ENCODE data around the gene HHIPL1.

The HHIPL1 gene

GRCh38 chr14:99717682-99718013 is 72.7 kb downstream of the HHIPL1 start:
- H3K27ac ChIP-seq, result no peak overlapping the region
- no peak overlapping the region for H3K4me3 ChIP-seq
- H3K9me3 ChIP-seq (ENCODE audit: low read depth, low read length), result no peaks in the 10 kb centered on the region
- no peak overlapping the region for H3K9ac ChIP-seq (ENCODE audit: insufficient read length)
- DNase-seq (ENCODE audit: low read depth, low spot score), result no peak
- TF ChIP-seq POLR2AphosphoS5 (IDR thresholded peaks at IDR 0.05; ENCODE audit: borderline replicate concordance, low read depth, low read length), result no peak
- no peak for TF ChIP-seq FOXP2 (optimal IDR thresholded peaks at IDR 0.05; ENCODE audit: control extremely low read depth, extremely low read length, insufficient read depth)
- TF ChIP-seq EZH2 (IDR thresholded peaks at IDR 0.05), result no peak
- H3K36me3 ChIP-seq (ENCODE audit: insufficient read depth, low read length), result no peaks in the 10 kb centered on the region

- H3K9ac ChIP-seq (ENCODE audit: insufficient read length), result no peak overlapping the region
- no peaks in the 10 kb centered on the region for H3K9me3 ChIP-seq (ENCODE audit: low read depth, low read length)
- H3K36me3 ChIP-seq (ENCODE audit: insufficient read depth, low read length), result no peaks in the 10 kb centered on the region
- no peak overlapping the region for H3K27ac ChIP-seq
- TF ChIP-seq EZH2 (IDR thresholded peaks at IDR 0.05) (no peak), FOXP2 (optimal IDR thresholded peaks at IDR 0.05; ENCODE audit: control extremely low read depth, extremely low read length, insufficient read depth) (no peak), POLR2AphosphoS5 (IDR thresholded peaks at IDR 0.05; ENCODE audit: borderline replicate concordance, low read depth, low read length) (no peak)
- DNase-seq (ENCODE audit: low read depth, low spot score), result no peak
- H3K4me3 ChIP-seq, result no peak overlapping the region
Observed at GRCh38 chr14:99718031-99718810, 73.3 kb downstream of the HHIPL1 start.

- TF ChIP-seq EZH2 (IDR thresholded peaks at IDR 0.05), result no peak
- TF ChIP-seq POLR2AphosphoS5 (IDR thresholded peaks at IDR 0.05; ENCODE audit: borderline replicate concordance, low read depth, low read length), result no peak
- TF ChIP-seq FOXP2 (optimal IDR thresholded peaks at IDR 0.05; ENCODE audit: control extremely low read depth, extremely low read length, insufficient read depth), result no peak
- DNase-seq (ENCODE audit: low read depth, low spot score), result no peak
- Histone ChIP-seq H3K36me3 (ENCODE audit: insufficient read depth, low read length) (no peaks in the 10 kb centered on the region), H3K4me3 (no peak overlapping the region), H3K9ac (ENCODE audit: insufficient read length) (no peak overlapping the region), H3K27ac (no peak overlapping the region), H3K9me3 (ENCODE audit: low read depth, low read length) (no peaks in the 10 kb centered on the region)
Observed at GRCh38 chr14:99718811-99719192, 73.9 kb downstream of the HHIPL1 start.

- TF ChIP-seq POLR2AphosphoS5 (IDR thresholded peaks at IDR 0.05; ENCODE audit: borderline replicate concordance, low read depth, low read length) (no peak), EZH2 (IDR thresholded peaks at IDR 0.05) (no peak), FOXP2 (optimal IDR thresholded peaks at IDR 0.05; ENCODE audit: control extremely low read depth, extremely low read length, insufficient read depth) (no peak)
Observed at GRCh38 chr14:99720941-99721791, 76.2 kb downstream of the HHIPL1 start.

GRCh38 chr14:99721792-99722516 is 77.0 kb downstream of the HHIPL1 start:
- no peak overlapping the region for H3K9ac ChIP-seq (ENCODE audit: insufficient read length)
- TF ChIP-seq POLR2AphosphoS5 (IDR thresholded peaks at IDR 0.05; ENCODE audit: borderline replicate concordance, low read depth, low read length) (no peak), EZH2 (IDR thresholded peaks at IDR 0.05) (no peak), FOXP2 (optimal IDR thresholded peaks at IDR 0.05; ENCODE audit: control extremely low read depth, extremely low read length, insufficient read depth) (no peak)
- no peaks in the 10 kb centered on the region for H3K36me3 ChIP-seq (ENCODE audit: insufficient read depth, low read length)
- no peaks in the 10 kb centered on the region for H3K9me3 ChIP-seq (ENCODE audit: low read depth, low read length)
- DNase-seq (ENCODE audit: low read depth, low spot score), result no peak
- no peak overlapping the region for H3K27ac ChIP-seq
- no peak overlapping the region for H3K4me3 ChIP-seq

More at GRCh38 chr14:99720941-99721791, 76.2 kb downstream of the HHIPL1 start:
- no peaks in the 10 kb centered on the region for H3K36me3 ChIP-seq (ENCODE audit: insufficient read depth, low read length)
- H3K9ac ChIP-seq (ENCODE audit: insufficient read length), result no peak overlapping the region
- no peak overlapping the region for H3K4me3 ChIP-seq
- no peak for DNase-seq (ENCODE audit: low read depth, low spot score)
- no peaks in the 10 kb centered on the region for H3K9me3 ChIP-seq (ENCODE audit: low read depth, low read length)
- H3K27ac ChIP-seq, result no peak overlapping the region

- Histone ChIP-seq H3K36me3 (ENCODE audit: insufficient read depth, low read length) (no peaks in the 10 kb centered on the region), H3K9ac (ENCODE audit: insufficient read length) (no peak overlapping the region), H3K4me3 (no peak overlapping the region), H3K9me3 (ENCODE audit: low read depth, low read length) (no peaks in the 10 kb centered on the region), H3K27ac (no peak overlapping the region)
- TF ChIP-seq POLR2AphosphoS5 (IDR thresholded peaks at IDR 0.05; ENCODE audit: borderline replicate concordance, low read depth, low read length), result no peak
- no peak for TF ChIP-seq EZH2 (IDR thresholded peaks at IDR 0.05)
- no peak for TF ChIP-seq FOXP2 (optimal IDR thresholded peaks at IDR 0.05; ENCODE audit: control extremely low read depth, extremely low read length, insufficient read depth)
- DNase-seq (ENCODE audit: low read depth, low spot score), result no peak
Observed at GRCh38 chr14:99722741-99723140, 77.8 kb downstream of the HHIPL1 start.

GRCh38 chr14:99724196-99724891 is 79.4 kb downstream of the HHIPL1 start:
- no peak for DNase-seq (ENCODE audit: low read depth, low spot score)
- H3K27ac ChIP-seq, result no peak overlapping the region
- TF ChIP-seq FOXP2 (optimal IDR thresholded peaks at IDR 0.05; ENCODE audit: control extremely low read depth, extremely low read length, insufficient read depth) (no peak), EZH2 (IDR thresholded peaks at IDR 0.05) (no peak), POLR2AphosphoS5 (IDR thresholded peaks at IDR 0.05; ENCODE audit: borderline replicate concordance, low read depth, low read length) (no peak)

More at GRCh38 chr14:99724196-99724891, 79.4 kb downstream of the HHIPL1 start:
- Histone ChIP-seq H3K36me3 (ENCODE audit: insufficient read depth, low read length) (no peaks in the 10 kb centered on the region), H3K9me3 (ENCODE audit: low read depth, low read length) (no peaks in the 10 kb centered on the region), H3K4me3 (no peak overlapping the region), H3K9ac (ENCODE audit: insufficient read length) (no peak overlapping the region)
